HG02588 (cell line): ENCODE measurements around the gene ST8SIA6.

Experiments used
- ATAC-seq: cut with Tn5 transposase; IDR thresholded peaks from one replicate; pipeline ENCODE4 v1.9.1; 2021; ENCODE audit warnings: mild to moderate bottlenecking, moderate library complexity; ENCODE audit not compliant: unreplicated experiment

The ST8SIA6 gene

GRCh38 chr10:17276756-17277424 lies 177.5 kb downstream of the ST8SIA6 start:
- no peak for ATAC-seq

DNA sequence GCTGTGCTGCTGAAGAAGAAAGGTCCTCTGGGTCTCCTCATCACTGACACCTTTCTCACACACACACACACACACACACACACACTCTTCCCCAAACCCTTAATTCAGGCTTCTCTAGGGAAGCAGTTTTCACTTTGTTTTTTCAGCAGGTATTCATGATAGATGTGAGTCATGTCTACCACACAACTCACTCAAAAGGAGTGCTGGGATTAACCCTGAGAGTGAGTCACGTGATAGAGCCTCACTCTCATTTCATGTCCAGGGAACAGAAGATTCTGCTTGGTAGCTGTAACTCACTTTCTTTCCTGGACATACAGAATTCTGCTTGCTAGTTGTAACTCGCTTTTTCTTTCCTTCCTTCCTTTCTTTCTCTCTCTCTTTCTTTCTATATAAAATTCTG lies 181.0 kb downstream of the ST8SIA6 start:
- ATAC-seq, result no peak

GRCh38 chr10:17272648-17273047 lies 181.7 kb downstream of the ST8SIA6 start:
- no peak for ATAC-seq
